Measurements from ENCODE around the gene CORO2A.

CORO2A gene

DNA sequence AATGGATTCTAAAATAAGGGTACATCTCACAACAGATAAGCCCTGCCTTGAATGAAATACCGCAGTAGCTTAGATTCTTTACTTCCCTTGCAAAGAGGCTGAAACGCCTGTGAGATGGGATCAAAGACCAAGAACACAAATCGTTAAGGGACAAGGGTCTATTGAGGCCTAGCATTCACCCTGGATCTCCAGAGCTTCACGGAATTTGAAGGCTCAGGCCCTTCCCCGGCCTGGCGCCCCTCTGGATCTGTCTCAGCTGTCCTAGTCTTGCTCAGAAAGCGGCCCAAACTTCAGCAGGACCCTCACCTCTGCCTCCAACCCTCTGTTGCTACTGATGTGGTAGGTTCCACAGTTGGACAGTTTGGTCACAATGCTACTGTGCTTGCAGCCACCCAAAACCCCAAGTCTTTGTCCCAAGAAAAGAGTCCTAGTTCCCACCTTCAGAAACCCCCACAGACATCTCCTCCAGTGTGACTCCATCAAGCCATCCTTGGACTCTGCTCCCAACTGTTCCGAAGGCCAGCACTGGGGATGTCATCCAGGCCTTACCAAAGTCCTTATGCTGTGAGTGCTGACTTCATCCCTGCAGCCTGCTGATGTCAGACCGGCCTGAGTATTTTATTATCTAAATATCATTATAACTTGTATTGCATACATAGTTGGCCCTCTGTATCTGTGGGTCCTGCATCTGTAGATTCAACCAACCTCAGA, 9.4 kb downstream of the CORO2A start:
- no peak overlapping the region for H3K4me3 ChIP-seq (ENCODE audit: low read depth, low read length)
- TF ChIP-seq, protein P1, sequence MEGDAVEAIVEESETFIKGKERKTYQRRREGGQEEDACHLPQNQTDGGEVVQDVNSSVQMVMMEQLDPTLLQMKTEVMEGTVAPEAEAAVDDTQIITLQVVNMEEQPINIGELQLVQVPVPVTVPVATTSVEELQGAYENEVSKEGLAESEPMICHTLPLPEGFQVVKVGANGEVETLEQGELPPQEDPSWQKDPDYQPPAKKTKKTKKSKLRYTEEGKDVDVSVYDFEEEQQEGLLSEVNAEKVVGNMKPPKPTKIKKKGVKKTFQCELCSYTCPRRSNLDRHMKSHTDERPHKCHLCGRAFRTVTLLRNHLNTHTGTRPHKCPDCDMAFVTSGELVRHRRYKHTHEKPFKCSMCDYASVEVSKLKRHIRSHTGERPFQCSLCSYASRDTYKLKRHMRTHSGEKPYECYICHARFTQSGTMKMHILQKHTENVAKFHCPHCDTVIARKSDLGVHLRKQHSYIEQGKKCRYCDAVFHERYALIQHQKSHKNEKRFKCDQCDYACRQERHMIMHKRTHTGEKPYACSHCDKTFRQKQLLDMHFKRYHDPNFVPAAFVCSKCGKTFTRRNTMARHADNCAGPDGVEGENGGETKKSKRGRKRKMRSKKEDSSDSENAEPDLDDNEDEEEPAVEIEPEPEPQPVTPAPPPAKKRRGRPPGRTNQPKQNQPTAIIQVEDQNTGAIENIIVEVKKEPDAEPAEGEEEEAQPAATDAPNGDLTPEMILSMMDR (IDR thresholded peaks at IDR 0.05; ENCODE audit: low read depth, low read length): no peak
- in situ Hi-C loops (cut with HindIII; ENCODE audit: low sequenced_read_pairs): no loop called here
- no peak for DNase-seq (ENCODE audit: low read depth, low spot score)

DNA sequence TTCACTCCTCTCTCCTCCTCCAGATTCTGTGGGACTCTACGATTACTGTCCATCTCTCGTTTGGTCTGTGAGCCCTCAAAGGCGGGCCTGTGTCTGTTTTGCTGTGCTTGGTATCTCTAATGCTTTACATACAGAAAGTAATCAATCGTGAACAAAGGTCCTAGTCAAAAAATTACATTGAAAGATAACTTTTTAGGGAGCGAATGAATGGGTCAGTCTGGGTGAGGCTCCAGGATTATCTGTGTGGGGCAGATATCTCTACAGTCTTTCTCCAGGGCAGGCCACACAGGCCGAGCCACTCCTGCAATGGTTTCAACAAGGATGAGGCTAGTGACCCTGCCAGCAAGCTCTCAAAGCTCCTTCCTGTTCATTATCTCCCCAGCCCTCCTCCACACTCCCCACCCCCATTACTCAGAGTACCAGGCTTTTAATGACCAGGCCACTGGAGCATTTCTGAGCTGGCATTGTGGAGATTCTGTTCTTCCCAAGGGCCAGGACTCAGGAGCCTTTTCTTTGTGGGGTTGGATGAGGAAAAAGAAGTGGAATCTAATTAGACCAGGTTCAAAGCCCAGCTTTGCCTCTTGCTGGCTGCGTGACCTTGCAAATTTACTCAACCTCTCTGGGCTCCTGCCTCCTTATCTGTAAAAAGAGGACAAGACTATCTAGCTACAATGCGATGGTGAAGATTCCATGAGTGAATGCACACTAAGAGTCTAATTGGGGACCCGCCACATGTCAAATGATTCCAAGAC, 10.2 kb downstream of the CORO2A start:
- TF ChIP-seq, protein P1 (IDR thresholded peaks at IDR 0.05; ENCODE audit: low read depth, low read length): no peak
- in situ Hi-C loops (cut with HindIII; ENCODE audit: low sequenced_read_pairs): no loop called here
- H3K4me3 ChIP-seq (ENCODE audit: low read depth, low read length): no peak overlapping the region
- DNase-seq (ENCODE audit: low read depth, low spot score): no peak

GRCh38 chr9:98181746-98182068, 10.7 kb downstream of the CORO2A start:
- DNase-seq (ENCODE audit: low read depth, low spot score): no peak
- in situ Hi-C loops (cut with HindIII; ENCODE audit: low sequenced_read_pairs): no loop called here
- TF ChIP-seq, protein P1 (IDR thresholded peaks at IDR 0.05; ENCODE audit: low read depth, low read length): no peak
- no peak overlapping the region for H3K4me3 ChIP-seq (ENCODE audit: low read depth, low read length)

- TF ChIP-seq, protein P1 (IDR thresholded peaks at IDR 0.05; ENCODE audit: low read depth, low read length): no peak
- in situ Hi-C loops (cut with HindIII; ENCODE audit: low sequenced_read_pairs): no loop called here
- H3K4me3 ChIP-seq (ENCODE audit: low read depth, low read length): no peak overlapping the region
- no peak for DNase-seq (ENCODE audit: low read depth, low spot score)
Measured at GRCh38 chr9:98180996-98181395, 11.4 kb downstream of the CORO2A start.

DNA sequence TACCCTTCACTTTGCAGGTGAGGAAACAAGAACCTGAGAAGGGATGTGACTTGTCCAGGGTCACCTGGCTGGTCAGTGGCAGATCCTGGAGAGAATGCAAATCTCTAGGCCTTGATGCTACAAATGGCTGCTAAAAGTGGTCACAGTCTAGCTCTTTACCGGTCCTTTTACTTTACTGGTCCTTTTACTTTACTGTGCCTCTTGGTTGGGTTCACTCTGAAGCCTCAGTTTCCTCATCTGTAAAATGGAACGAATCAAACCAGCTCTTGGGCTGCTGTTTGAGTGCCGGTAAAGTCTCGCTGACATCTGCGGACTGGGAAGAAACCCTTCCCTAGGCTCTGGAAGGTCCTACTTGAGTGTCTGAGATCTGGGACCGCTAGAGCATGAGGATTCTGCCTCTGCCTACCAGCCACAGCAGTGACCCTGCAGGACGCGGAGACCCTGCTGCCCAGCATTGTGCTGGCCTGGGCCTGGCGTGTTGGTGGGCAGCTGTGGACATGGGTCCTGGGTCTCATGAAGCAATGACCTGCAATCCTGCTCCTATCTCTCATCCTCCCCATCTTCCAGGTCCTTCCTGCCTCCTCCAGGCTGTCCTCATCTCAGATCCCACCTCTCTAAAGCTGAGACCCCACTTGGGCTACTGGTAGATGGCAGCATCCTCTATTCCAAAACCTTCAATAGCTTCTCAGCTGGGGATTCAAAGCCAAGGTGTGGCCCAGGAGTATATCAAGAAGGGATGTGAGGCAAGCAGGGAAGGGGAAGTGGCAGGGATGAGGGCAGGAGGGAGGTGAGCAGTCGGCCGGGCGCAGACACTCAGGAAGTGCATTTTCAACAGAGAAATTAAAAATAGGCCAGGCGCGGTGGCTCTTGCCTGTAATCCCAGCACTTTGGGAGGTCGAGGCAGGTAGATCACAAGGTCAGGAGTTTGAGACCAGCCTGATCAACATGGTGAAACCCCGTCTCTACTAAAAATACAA, 13.3 kb downstream of the CORO2A start:
- H3K4me3 ChIP-seq (ENCODE audit: low read depth, low read length): no peak overlapping the region
- TF ChIP-seq, protein P1 (IDR thresholded peaks at IDR 0.05; ENCODE audit: low read depth, low read length): no peak
- in situ Hi-C loops (cut with HindIII; ENCODE audit: low sequenced_read_pairs): no loop called here
- no peak for DNase-seq (ENCODE audit: low read depth, low spot score)

All from astrocyte of the spinal cord (primary cell).